ELR (cell line): Measurements from ENCODE around the gene SLC7A7.
"Not testable (repeated sequence)": the region's sequence is repeated elsewhere in the genome, so short reads cannot be mapped to it uniquely, and the experiment has no call there.

Experiments used
- DNase-seq: peaks from one replicate; pipeline ENCODE4 v3.0.0-alpha.2; 2015; ENCODE audit warnings: low read depth

The SLC7A7 gene

GRCh38 chr14:22748206-22748605, 67.0 kb downstream of the SLC7A7 start:
- DNase-seq, result no peak

GRCh38 chr14:22747769-22748168, 67.5 kb downstream of the SLC7A7 start:
- no peak for DNase-seq

- DNase-seq, result no peak
Measured at GRCh38 chr14:22740020-22740419, 75.2 kb downstream of the SLC7A7 start.

GRCh38 chr14:22739423-22739822, 75.8 kb downstream of the SLC7A7 start:
- DNase-seq, result no peak

GRCh38 chr14:22737052-22737451, 78.2 kb downstream of the SLC7A7 start:
- DNase-seq, result peak; percentile 17

- DNase-seq, result not testable (repeated sequence)
Measured at GRCh38 chr14:22736384-22736783, 78.9 kb downstream of the SLC7A7 start.

GRCh38 chr14:22735096-22735495, 80.1 kb downstream of the SLC7A7 start:
- DNase-seq, result no peak

- no peak for DNase-seq
Measured at GRCh38 chr14:22733829-22734228, 81.4 kb downstream of the SLC7A7 start.

- DNase-seq, result not testable (repeated sequence)
Measured at GRCh38 chr14:22732062-22732461, 83.2 kb downstream of the SLC7A7 start.

GRCh38 chr14:22726012-22726411, 89.2 kb downstream of the SLC7A7 start:
- DNase-seq, result no peak

GRCh38 chr14:22725374-22725773, 89.9 kb downstream of the SLC7A7 start:
- DNase-seq, result not testable (repeated sequence)

GRCh38 chr14:22724847-22725246, 90.4 kb downstream of the SLC7A7 start:
- DNase-seq, result not testable (repeated sequence)

GRCh38 chr14:22723815-22724214, 91.4 kb downstream of the SLC7A7 start:
- DNase-seq, result no peak
